Trophoblast cell (in vitro differentiated cells and primary cell): ENCODE data around the gene SLC12A8.

Source experiments
- DNase-seq, 2 donors: peaks; one replicate each; pipeline ENCODE4 v3.0.0-alpha.2; 2016
- H2AFZ ChIP-seq: 2 replicates; pipeline ENCODE4 v1.6.1; 2013; ENCODE audit warnings: low read length, moderate library complexity, mild to moderate bottlenecking; ENCODE audit not compliant: insufficient read depth, poor library complexity
- H2AK5ac ChIP-seq: 2 replicates; pipeline ENCODE4 v1.6.1; 2013; ENCODE audit warnings: mild to moderate bottlenecking, low read length
- H2BK120ac ChIP-seq: 2 replicates; pipeline ENCODE4 v1.6.1; 2013; ENCODE audit warnings: low read length, mild to moderate bottlenecking, moderate library complexity; ENCODE audit not compliant: insufficient read depth, poor library complexity
- H2BK12ac ChIP-seq: 2 replicates; pipeline ENCODE4 v1.6.1; 2013; ENCODE audit warnings: mild to moderate bottlenecking, low read length, moderate library complexity
- H2BK5ac ChIP-seq: 2 replicates; pipeline ENCODE4 v1.6.1; 2013; ENCODE audit warnings: low read length, low read depth, moderate library complexity, mild to moderate bottlenecking; ENCODE audit not compliant: poor library complexity
- H3K14ac ChIP-seq: 2 replicates; pipeline ENCODE4 v1.6.1; 2013; ENCODE audit warnings: mild to moderate bottlenecking, low read length
- H3K18ac ChIP-seq: 2 replicates; pipeline ENCODE4 v1.6.1; 2013; ENCODE audit warnings: mild to moderate bottlenecking, low read length
- H3K23ac ChIP-seq: 2 replicates; pipeline ENCODE4 v1.6.1; 2013; ENCODE audit warnings: low read length
- H3K27ac ChIP-seq: 2 replicates; pipeline ENCODE4 v1.5.1; 2013; ENCODE audit warnings: low read depth, mild to moderate bottlenecking, inconsistent platforms, low read length, moderate library complexity
- H3K27me3 ChIP-seq: 2 replicates; pipeline ENCODE4 v1.6.1; 2013; ENCODE audit warnings: inconsistent platforms, mild to moderate bottlenecking, low read length, moderate library complexity; ENCODE audit not compliant: insufficient read depth
- H3K36me3 ChIP-seq, 2 experiments: 1 replicate in 1 of 2; 2 replicates in 1 of 2; pipeline ENCODE4 v1.6.1; 2013; ENCODE audit warnings: low read length in 2 of 2, mild to moderate bottlenecking in 2 of 2, moderate library complexity in 1 of 2; ENCODE audit not compliant: insufficient read depth in 2 of 2, control insufficient read depth in 1 of 2
- H3K4ac ChIP-seq: 2 replicates; pipeline ENCODE4 v1.6.1; 2013; ENCODE audit warnings: low read depth, mild to moderate bottlenecking, low read length, moderate library complexity
- H3K4me1 ChIP-seq, 2 experiments: 1 replicate in 1 of 2; 2 replicates in 1 of 2; pipeline ENCODE4 v1.6.1; 2013; ENCODE audit warnings: low read length in 2 of 2, mild to moderate bottlenecking in 2 of 2, moderate library complexity in 1 of 2; ENCODE audit not compliant: insufficient read depth in 2 of 2, control insufficient read depth in 1 of 2
- H3K4me2 ChIP-seq: 2 replicates; pipeline ENCODE4 v1.6.1; 2013; ENCODE audit warnings: inconsistent platforms, mild to moderate bottlenecking, low read length, moderate library complexity
- H3K4me3 ChIP-seq: 2 replicates; pipeline ENCODE4 v1.5.1; 2013; ENCODE audit warnings: mild to moderate bottlenecking, low read depth, low read length, inconsistent platforms
- H3K79me1 ChIP-seq: one replicate; pipeline ENCODE4 v1.6.1; 2013; ENCODE audit warnings: low read length
- H3K79me2 ChIP-seq: 2 replicates; pipeline ENCODE4 v1.6.1; 2013; ENCODE audit warnings: low read length, mild to moderate bottlenecking; ENCODE audit not compliant: control insufficient read depth, insufficient read depth, poor library complexity
- H3K9ac ChIP-seq: 2 replicates; pipeline ENCODE4 v1.6.1; 2013; ENCODE audit warnings: mild to moderate bottlenecking, low read length
- H3K9me3 ChIP-seq: 2 replicates; pipeline ENCODE4 v1.6.1; 2013; ENCODE audit warnings: low read depth, mild to moderate bottlenecking, control low read depth, inconsistent platforms, low read length; ENCODE audit not compliant: insufficient read depth
- H4K12ac ChIP-seq: 2 replicates; pipeline ENCODE4 v1.6.1; 2013; ENCODE audit warnings: low read depth, mild to moderate bottlenecking, low read length, moderate library complexity
- H4K8ac ChIP-seq: 2 replicates; pipeline ENCODE4 v1.6.1; 2013; ENCODE audit warnings: low read depth, mild to moderate bottlenecking, low read length, moderate library complexity
- H4K91ac ChIP-seq: one replicate; pipeline ENCODE4 v1.6.1; 2013; ENCODE audit warnings: low read depth, mild to moderate bottlenecking, low read length, moderate library complexity
- WGBS: extraction: QIAGEN DNeasy Blood & Tissue Kit; methylation state at CpG from one replicate; pipeline ENCODE4 v1.1.7; 2013; ENCODE audit warnings: missing lambda C conversion rate; ENCODE audit not compliant: insufficient read length, insufficient coverage; ENCODE audit errors: extremely low coverage; 5-methylcytosine and 5-hydroxymethylcytosine counted together

Gene SLC12A8

GRCh38 chr3:125240496-125240895, 27.9 kb upstream of the SLC12A8 start:
- H4K91ac ChIP-seq = no peak overlapping the region
- H3K27ac ChIP-seq = no peak overlapping the region
- H2BK120ac ChIP-seq = no peak overlapping the region
- no peak overlapping the region for H2BK12ac ChIP-seq
- no CpG with 5 or more reads among the region's 4 CpGs for WGBS
- H3K4me3 ChIP-seq = no peak overlapping the region
- H3K9me3 ChIP-seq = no peaks in the 10 kb centered on the region
- H2AK5ac ChIP-seq = no peak overlapping the region
- no peak overlapping the region for H4K12ac ChIP-seq
- H3K36me3 ChIP-seq = no peaks in the 10 kb centered on the region
- H3K18ac ChIP-seq = no peak overlapping the region
- no peak overlapping the region for H2AFZ ChIP-seq
- H4K8ac ChIP-seq = no peak overlapping the region
- H3K4me2 ChIP-seq = no peak overlapping the region
- no peaks in the 10 kb centered on the region for H3K27me3 ChIP-seq
- H3K23ac ChIP-seq = no peak overlapping the region
- H3K9ac ChIP-seq = no peak overlapping the region
- H3K79me1 ChIP-seq = no peaks in the 10 kb centered on the region
- no peaks in the 10 kb centered on the region for H3K4me1 ChIP-seq
- DNase-seq = peak in 1 of 2 donors; percentile 24
- no peak overlapping the region for H3K4ac ChIP-seq
- no peak overlapping the region for H3K14ac ChIP-seq
- no peaks in the 10 kb centered on the region for H3K79me2 ChIP-seq
- no peak overlapping the region for H2BK5ac ChIP-seq

GRCh38 chr3:125239266-125239665, 26.7 kb upstream of the SLC12A8 start:
- H3K27me3 ChIP-seq = no peaks in the 10 kb centered on the region
- no peak overlapping the region for H3K18ac ChIP-seq

GRCh38 chr3:125238759-125239158, 26.2 kb upstream of the SLC12A8 start:
- Histone ChIP-seq H3K79me2 (no peaks in the 10 kb centered on the region), H3K4ac (no peak overlapping the region), H3K9me3 (no peaks in the 10 kb centered on the region), H2AFZ (no peak overlapping the region), H2BK5ac (no peak overlapping the region), H3K79me1 (no peaks in the 10 kb centered on the region), H3K27ac (no peak overlapping the region), H4K12ac (no peak overlapping the region), H3K14ac (no peak overlapping the region), H3K23ac (no peak overlapping the region), H3K27me3 (no peaks in the 10 kb centered on the region), H3K18ac (no peak overlapping the region), H3K4me3 (no peak overlapping the region), H3K9ac (no peak overlapping the region), H2BK120ac (no peak overlapping the region), H4K8ac (no peak overlapping the region), H2BK12ac (no peak overlapping the region), H3K4me1 (no peaks in the 10 kb centered on the region), H3K4me2 (no peak overlapping the region), H3K36me3 (no peaks in the 10 kb centered on the region), H4K91ac (no peak overlapping the region), H2AK5ac (no peak overlapping the region)
- DNase-seq = no peak
- WGBS = no CpG with 5 or more reads among the region's 3 CpGs

More at GRCh38 chr3:125239266-125239665, 26.7 kb upstream of the SLC12A8 start:
- Histone ChIP-seq H3K9me3 (no peaks in the 10 kb centered on the region), H2AK5ac (no peak overlapping the region), H2AFZ (no peak overlapping the region), H3K14ac (no peak overlapping the region), H3K79me2 (no peaks in the 10 kb centered on the region), H3K27ac (no peak overlapping the region), H2BK12ac (no peak overlapping the region), H2BK120ac (no peak overlapping the region), H4K12ac (no peak overlapping the region), H3K4me2 (no peak overlapping the region), H2BK5ac (no peak overlapping the region), H3K36me3 (no peaks in the 10 kb centered on the region), H3K4ac (no peak overlapping the region), H3K4me1 (no peaks in the 10 kb centered on the region), H3K23ac (no peak overlapping the region), H4K8ac (no peak overlapping the region), H4K91ac (no peak overlapping the region), H3K9ac (no peak overlapping the region), H3K79me1 (no peaks in the 10 kb centered on the region), H3K4me3 (no peak overlapping the region)
- no CpG with 5 or more reads among the region's 3 CpGs for WGBS
- DNase-seq = no peak

- no peak overlapping the region for H3K9ac ChIP-seq
- DNase-seq = no peak
- WGBS = no CpG with 5 or more reads among the region's 6 CpGs
- H3K4me3 ChIP-seq = no peak overlapping the region
- no peak overlapping the region for H3K4ac ChIP-seq
- H3K79me2 ChIP-seq = no peaks in the 10 kb centered on the region
- no peak overlapping the region for H2AFZ ChIP-seq
- H3K4me2 ChIP-seq = no peak overlapping the region
- no peak overlapping the region for H4K12ac ChIP-seq
- no peaks in the 10 kb centered on the region for H3K27me3 ChIP-seq
- peaks cover 0 to 2% of the 10 kb centered on the region in 2 experiments for H3K4me1 ChIP-seq
- no peak overlapping the region for H3K18ac ChIP-seq
- no peak overlapping the region for H2BK120ac ChIP-seq
- no peak overlapping the region for H3K27ac ChIP-seq
- no peaks in the 10 kb centered on the region for H3K79me1 ChIP-seq
- H2AK5ac ChIP-seq = no peak overlapping the region
- H4K8ac ChIP-seq = no peak overlapping the region
- no peak overlapping the region for H2BK5ac ChIP-seq
- H3K14ac ChIP-seq = no peak overlapping the region
- H2BK12ac ChIP-seq = no peak overlapping the region
- H3K23ac ChIP-seq = no peak overlapping the region
- no peaks in the 10 kb centered on the region for H3K9me3 ChIP-seq
- H4K91ac ChIP-seq = no peak overlapping the region
- peaks cover 0 to 5% of the 10 kb centered on the region in 2 experiments for H3K36me3 ChIP-seq
Measured at GRCh38 chr3:125236331-125236903, 23.9 kb upstream of the SLC12A8 start.
